ENCODE results near the gene EGFL8.

DNA sequence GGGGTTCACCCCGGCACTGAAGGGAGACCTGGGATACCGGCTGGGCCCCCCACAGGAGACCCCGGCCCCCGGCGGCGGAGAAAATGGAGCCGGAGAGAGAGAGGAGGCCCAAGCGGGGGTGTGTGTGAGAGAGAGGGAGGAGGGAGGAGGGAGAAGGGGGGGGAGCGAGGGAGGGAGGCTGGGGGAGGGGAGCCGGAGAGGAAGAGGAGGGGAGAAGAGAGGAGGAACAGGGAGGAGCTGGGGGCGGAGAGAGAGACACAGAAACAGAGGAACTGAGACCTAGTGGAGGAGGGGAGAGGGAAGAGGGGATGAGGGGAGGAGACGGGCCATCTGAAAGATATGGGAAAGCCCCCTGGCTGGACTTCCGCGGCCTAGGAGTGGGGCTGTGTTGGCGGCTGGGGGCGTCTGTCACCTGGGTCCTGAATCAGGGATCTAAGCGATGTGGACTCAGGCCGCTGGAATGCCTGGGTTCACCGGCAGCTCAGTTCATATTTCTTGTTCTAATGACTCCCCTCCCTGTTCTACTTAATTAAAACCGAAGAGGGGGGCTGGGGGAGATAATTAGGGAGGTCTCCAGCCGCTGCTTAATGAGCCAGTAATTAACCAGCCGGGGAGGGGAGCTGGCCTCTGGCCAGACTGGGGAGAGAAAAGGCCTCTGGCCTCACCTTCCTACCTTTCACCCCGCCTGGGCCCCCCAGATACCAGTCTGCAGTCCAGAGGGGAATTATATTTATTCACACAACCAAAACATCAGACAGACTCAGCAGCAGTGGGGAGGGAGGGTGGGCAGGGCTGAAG, 25.9 kb downstream of the EGFL8 start, which contains the start of gene PBX2:
- TF ChIP-seq, protein P1, sequence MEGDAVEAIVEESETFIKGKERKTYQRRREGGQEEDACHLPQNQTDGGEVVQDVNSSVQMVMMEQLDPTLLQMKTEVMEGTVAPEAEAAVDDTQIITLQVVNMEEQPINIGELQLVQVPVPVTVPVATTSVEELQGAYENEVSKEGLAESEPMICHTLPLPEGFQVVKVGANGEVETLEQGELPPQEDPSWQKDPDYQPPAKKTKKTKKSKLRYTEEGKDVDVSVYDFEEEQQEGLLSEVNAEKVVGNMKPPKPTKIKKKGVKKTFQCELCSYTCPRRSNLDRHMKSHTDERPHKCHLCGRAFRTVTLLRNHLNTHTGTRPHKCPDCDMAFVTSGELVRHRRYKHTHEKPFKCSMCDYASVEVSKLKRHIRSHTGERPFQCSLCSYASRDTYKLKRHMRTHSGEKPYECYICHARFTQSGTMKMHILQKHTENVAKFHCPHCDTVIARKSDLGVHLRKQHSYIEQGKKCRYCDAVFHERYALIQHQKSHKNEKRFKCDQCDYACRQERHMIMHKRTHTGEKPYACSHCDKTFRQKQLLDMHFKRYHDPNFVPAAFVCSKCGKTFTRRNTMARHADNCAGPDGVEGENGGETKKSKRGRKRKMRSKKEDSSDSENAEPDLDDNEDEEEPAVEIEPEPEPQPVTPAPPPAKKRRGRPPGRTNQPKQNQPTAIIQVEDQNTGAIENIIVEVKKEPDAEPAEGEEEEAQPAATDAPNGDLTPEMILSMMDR (IDR thresholded peaks at IDR 0.05) = peak in 1 of 5 experiments; percentile 25
- TF ChIP-seq POLR2A (IDR thresholded peaks at IDR 0.05) = peak; percentile 67 to 95

Measured in tibial nerve (tissue), 3 donors.